ENCODE measurements around the gene SNX20. TPM values are rescaled to one million over a fixed set of nuclear protein-coding genes. Genes with fewer than 3 reads are reported as not detected.

SNX20 gene
- total RNA-seq, 4 donors from 2014 or later, result 0.84 to 1.8 (median 1.0) TPM

GRCh38 chr16:50634090-50634489 lies 47.0 kb downstream of the SNX20 start:
- peaks cover 0 to 89% of the 10 kb centered on the region in 2 donors for H3K36me3 ChIP-seq
- TF ChIP-seq EP300 (IDR thresholded peaks at IDR 0.05), result no peak
- no peak for TF ChIP-seq CTCF (IDR thresholded peaks at IDR 0.05)
- no peak for TF ChIP-seq POLR2AphosphoS5 (IDR thresholded peaks at IDR 0.05)
- no peak for TF ChIP-seq POLR2A (IDR thresholded peaks at IDR 0.05)
- WGBS, 2 donors (ENCODE audit: low coverage in 1 of 2), result 81 to 88% methylated on average over 4 to 7 of the region's 7 CpGs

GRCh38 chr16:50632927-50633800 lies 47.9 kb downstream of the SNX20 start:
- WGBS, 2 donors (ENCODE audit: low coverage in 1 of 2), result 87 to 88% methylated on average over 3 to 5 of the region's 30 CpGs
- no peak for TF ChIP-seq POLR2AphosphoS5 (IDR thresholded peaks at IDR 0.05)
- TF ChIP-seq EP300 (IDR thresholded peaks at IDR 0.05), result no peak
- TF ChIP-seq CTCF (IDR thresholded peaks at IDR 0.05), result no peak
- no peak for TF ChIP-seq POLR2A (IDR thresholded peaks at IDR 0.05)

More at GRCh38 chr16:50634090-50634489, 47.0 kb downstream of the SNX20 start:
- no peak for ATAC-seq
- H3K27ac ChIP-seq, result no peak overlapping the region
- no peaks in the 10 kb centered on the region for H3K9me3 ChIP-seq
- no peak overlapping the region for H3K4me3 ChIP-seq
- no peaks in the 10 kb centered on the region for H3K27me3 ChIP-seq
- no peaks in the 10 kb centered on the region for H3K4me1 ChIP-seq

GRCh38 chr16:50631985-50632576 lies 49.0 kb downstream of the SNX20 start:
- peaks cover 0 to 9% (median 3%) of the 10 kb centered on the region in 3 donors for H3K4me1 ChIP-seq
- no peaks in the 10 kb centered on the region for H3K9me3 ChIP-seq
- H3K27me3 ChIP-seq, result no peaks in the 10 kb centered on the region
- no peak overlapping the region for H3K4me3 ChIP-seq
- WGBS, 2 donors (ENCODE audit: low coverage in 1 of 2), result 94% methylated on average over 12 of the region's 22 CpGs; no CpG with 5 or more reads in 1 of the 2 donors
- peaks cover 0 to 72% of the 10 kb centered on the region in 2 donors for H3K36me3 ChIP-seq
- H3K27ac ChIP-seq, result no peak overlapping the region
- TF ChIP-seq EP300 (IDR thresholded peaks at IDR 0.05), result no peak
- no peak for TF ChIP-seq CTCF (IDR thresholded peaks at IDR 0.05)
- no peak for TF ChIP-seq POLR2A (IDR thresholded peaks at IDR 0.05)
- TF ChIP-seq POLR2AphosphoS5 (IDR thresholded peaks at IDR 0.05), result no peak
- ATAC-seq, result no peak

More at GRCh38 chr16:50632927-50633800, 47.9 kb downstream of the SNX20 start:
- no peaks in the 10 kb centered on the region for H3K9me3 ChIP-seq
- ATAC-seq, result no peak
- peaks cover 0 to 80% of the 10 kb centered on the region in 2 donors for H3K36me3 ChIP-seq
- no peak overlapping the region for H3K4me3 ChIP-seq
- H3K27ac ChIP-seq, result no peak overlapping the region
- no peaks in the 10 kb centered on the region for H3K27me3 ChIP-seq
- no peaks in the 10 kb centered on the region for H3K4me1 ChIP-seq

- TF ChIP-seq POLR2AphosphoS5 (IDR thresholded peaks at IDR 0.05) (no peak), EP300 (IDR thresholded peaks at IDR 0.05) (no peak), CTCF (IDR thresholded peaks at IDR 0.05) (no peak), POLR2A (IDR thresholded peaks at IDR 0.05) (no peak)
- no peaks in the 10 kb centered on the region for H3K9me3 ChIP-seq
- H3K4me1 ChIP-seq, result peaks cover 0 to 16% (median 7%) of the 10 kb centered on the region in 3 donors
- no peak overlapping the region for H3K27ac ChIP-seq
- 56 to 64% methylated on average over 5 to 6 of the region's 8 CpGs for WGBS, 2 donors (ENCODE audit: low coverage in 1 of 2)
- H3K36me3 ChIP-seq, result peaks cover 0 to 69% of the 10 kb centered on the region in 2 donors
- H3K27me3 ChIP-seq, result no peaks in the 10 kb centered on the region
- no peak overlapping the region for H3K4me3 ChIP-seq
- ATAC-seq, result no peak
These were observed 49.7 kb downstream of the SNX20 start for GRCh38 chr16:50631249-50631984.

Measured in gastroesophageal sphincter (tissue), 4 donors.